ENCODE results near the gene CHRNA7. TPM values are rescaled to one million over a fixed set of nuclear protein-coding genes. Genes with fewer than 3 reads are reported as not detected.
A peak's percentile ranks its signal among the peaks of the same experiment; 100 is the strongest.

The CHRNA7 gene
- total and polyA plus RNA-seq, 4 donors: 4.4 to 15.6 (median 14.8) TPM

DNA sequence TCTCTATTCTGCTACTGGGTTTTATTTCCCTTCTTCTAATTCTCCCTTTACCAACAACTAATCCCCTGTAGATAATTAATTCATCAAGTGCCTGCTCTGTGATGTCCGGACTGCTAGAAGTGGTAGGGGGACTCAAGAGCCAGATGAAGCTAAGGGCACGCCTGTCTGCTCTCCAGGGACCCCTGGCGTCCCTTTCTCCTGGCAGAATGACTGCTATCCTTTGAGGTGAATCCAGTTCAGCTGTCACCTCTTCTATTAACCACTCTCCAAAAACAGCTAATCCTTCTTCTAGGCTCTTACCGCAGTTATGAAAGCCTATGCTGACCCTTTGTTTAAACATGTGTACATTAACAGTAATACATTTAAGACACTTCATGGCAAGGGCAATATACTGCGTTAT, 1.4 kb upstream of the CHRNA7 start:
- peaks cover 22% of the 10 kb centered on the region for H3K4me1 ChIP-seq (ENCODE audit: control insufficient read depth, insufficient read depth, low read length)
- H3K4me3 ChIP-seq (ENCODE audit: low read depth, low read length): peak overlapping the region; percentile 72
- no peaks in the 10 kb centered on the region for H3K36me3 ChIP-seq (ENCODE audit: control insufficient read depth, insufficient read depth, low read length)
- no peak overlapping the region for H3K27ac ChIP-seq (ENCODE audit: low read depth, low read length)
- 9% methylated on average over 5 of the region's 5 CpGs for WGBS (ENCODE audit: insufficient coverage)
- peaks cover 12% of the 10 kb centered on the region for H3K27me3 ChIP-seq (ENCODE audit: control insufficient read depth, insufficient read depth, low read length)
- no peaks in the 10 kb centered on the region for H3K9me3 ChIP-seq (ENCODE audit: control insufficient read depth, insufficient read depth, low read length)
- peak in 4 of 6 donors; percentile 0 to 66 (median 21) for DNase-seq (ENCODE audit: low read depth in 4 of 6, low spot score in 6 of 6)

DNA sequence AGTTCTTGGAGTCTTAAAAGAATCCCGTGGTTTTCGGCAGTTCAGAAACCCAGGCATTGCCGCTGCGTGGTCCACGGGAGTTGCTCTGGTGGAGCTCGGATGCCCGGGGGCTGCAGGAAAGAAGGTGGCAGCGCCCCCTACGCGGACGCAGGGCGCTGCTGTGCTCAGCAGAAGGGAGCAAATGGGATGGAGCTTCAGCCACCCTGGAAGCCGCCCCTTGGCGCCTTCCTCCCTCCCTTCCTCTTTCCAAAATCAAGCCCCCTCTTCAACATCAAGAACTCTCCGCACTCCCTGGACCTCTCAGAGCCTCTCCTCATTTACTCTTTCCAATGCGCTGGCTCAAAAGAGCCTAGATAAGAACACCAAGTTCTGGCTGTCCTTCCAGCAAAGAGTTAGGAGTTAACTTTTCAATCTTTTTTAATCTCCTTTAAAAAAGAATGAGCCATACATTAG, 880 bp upstream of the CHRNA7 start:
- Histone ChIP-seq H3K4me3 (ENCODE audit: low read depth, low read length) (peak overlapping the region; percentile 72), H3K4me1 (ENCODE audit: control insufficient read depth, insufficient read depth, low read length) (peaks cover 22% of the 10 kb centered on the region), H3K36me3 (ENCODE audit: control insufficient read depth, insufficient read depth, low read length) (no peaks in the 10 kb centered on the region), H3K9me3 (ENCODE audit: control insufficient read depth, insufficient read depth, low read length) (no peaks in the 10 kb centered on the region), H3K27me3 (ENCODE audit: control insufficient read depth, insufficient read depth, low read length) (peaks cover 12% of the 10 kb centered on the region), H3K27ac (ENCODE audit: low read depth, low read length) (peak overlapping the region; percentile 76)
- peak in 5 of 6 donors; percentile 24 to 89 (median 39) for DNase-seq (ENCODE audit: low read depth in 4 of 6, low spot score in 6 of 6)
- 0% methylated on average over 16 of the region's 16 CpGs for WGBS (ENCODE audit: insufficient coverage)

DNA sequence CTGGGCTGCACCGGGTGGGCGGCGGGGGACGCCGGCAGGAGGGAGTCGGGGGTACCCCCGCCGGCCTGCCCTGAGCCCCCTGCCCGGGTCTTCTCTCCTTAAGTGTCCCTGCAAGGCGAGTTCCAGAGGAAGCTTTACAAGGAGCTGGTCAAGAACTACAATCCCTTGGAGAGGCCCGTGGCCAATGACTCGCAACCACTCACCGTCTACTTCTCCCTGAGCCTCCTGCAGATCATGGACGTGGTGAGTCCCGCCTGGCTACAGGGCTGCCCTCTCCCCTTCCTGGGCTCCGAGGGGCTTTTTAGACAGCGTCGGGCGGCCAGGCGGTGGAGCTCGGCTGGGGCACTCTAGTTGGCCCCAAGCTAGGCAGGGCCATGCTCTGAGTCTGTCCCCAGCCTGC, 480 bp downstream of the CHRNA7 start:
- under 1% methylated on average over 21 of the region's 21 CpGs for WGBS (ENCODE audit: insufficient coverage)
- Histone ChIP-seq H3K4me3 (ENCODE audit: low read depth, low read length) (peak overlapping the region; percentile 43), H3K4me1 (ENCODE audit: control insufficient read depth, insufficient read depth, low read length) (peaks cover 22% of the 10 kb centered on the region), H3K36me3 (ENCODE audit: control insufficient read depth, insufficient read depth, low read length) (no peaks in the 10 kb centered on the region), H3K27me3 (ENCODE audit: control insufficient read depth, insufficient read depth, low read length) (peaks cover 12% of the 10 kb centered on the region), H3K9me3 (ENCODE audit: control insufficient read depth, insufficient read depth, low read length) (no peaks in the 10 kb centered on the region), H3K27ac (ENCODE audit: low read depth, low read length) (no peak overlapping the region)
- peak in 2 of 6 donors; percentile 1 to 49 for DNase-seq (ENCODE audit: low read depth in 4 of 6, low spot score in 6 of 6)

DNA sequence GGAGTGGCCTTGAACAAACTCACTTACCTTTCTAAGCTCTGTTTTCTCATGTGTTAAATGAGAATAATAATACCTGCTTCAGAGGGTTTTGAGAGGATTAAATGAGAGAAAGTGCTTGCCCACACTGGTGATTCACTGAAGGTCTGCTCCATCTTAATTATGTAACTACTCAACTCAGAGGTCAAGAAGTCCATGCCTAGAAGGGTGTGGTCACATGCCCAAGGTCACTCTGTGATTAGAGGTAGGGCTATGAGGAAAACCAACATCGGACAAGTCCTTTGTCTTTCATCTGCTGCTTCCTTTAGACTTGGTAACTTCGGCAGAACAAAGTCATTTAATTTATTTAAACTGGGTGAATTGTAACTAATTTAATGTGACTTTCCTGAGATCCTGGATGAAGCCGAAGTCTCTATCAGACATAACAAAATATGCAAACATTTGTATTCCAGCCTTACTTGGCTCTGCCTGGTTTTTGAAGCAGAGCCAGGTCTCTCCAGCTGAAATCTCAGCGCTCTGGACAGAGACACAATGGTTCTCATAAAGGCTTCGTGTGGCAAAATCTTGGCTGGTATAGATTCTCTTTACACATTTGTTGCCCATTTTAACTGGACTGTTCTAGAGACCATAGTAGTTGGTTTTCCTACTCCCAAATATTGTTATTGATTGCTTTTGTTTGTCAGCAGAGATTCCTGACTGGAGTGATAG, 3.0 kb downstream of the CHRNA7 start:
- WGBS (ENCODE audit: insufficient coverage): 55% methylated on average over 2 of the region's 5 CpGs
- Histone ChIP-seq H3K9me3 (ENCODE audit: control insufficient read depth, insufficient read depth, low read length) (no peaks in the 10 kb centered on the region), H3K27ac (ENCODE audit: low read depth, low read length) (no peak overlapping the region), H3K4me1 (ENCODE audit: control insufficient read depth, insufficient read depth, low read length) (peaks cover 22% of the 10 kb centered on the region), H3K36me3 (ENCODE audit: control insufficient read depth, insufficient read depth, low read length) (no peaks in the 10 kb centered on the region), H3K27me3 (ENCODE audit: control insufficient read depth, insufficient read depth, low read length) (peaks cover 9% of the 10 kb centered on the region), H3K4me3 (ENCODE audit: low read depth, low read length) (no peak overlapping the region)
- peak in 1 of 6 donors; percentile 30 for DNase-seq (ENCODE audit: low read depth in 4 of 6, low spot score in 6 of 6)

DNA sequence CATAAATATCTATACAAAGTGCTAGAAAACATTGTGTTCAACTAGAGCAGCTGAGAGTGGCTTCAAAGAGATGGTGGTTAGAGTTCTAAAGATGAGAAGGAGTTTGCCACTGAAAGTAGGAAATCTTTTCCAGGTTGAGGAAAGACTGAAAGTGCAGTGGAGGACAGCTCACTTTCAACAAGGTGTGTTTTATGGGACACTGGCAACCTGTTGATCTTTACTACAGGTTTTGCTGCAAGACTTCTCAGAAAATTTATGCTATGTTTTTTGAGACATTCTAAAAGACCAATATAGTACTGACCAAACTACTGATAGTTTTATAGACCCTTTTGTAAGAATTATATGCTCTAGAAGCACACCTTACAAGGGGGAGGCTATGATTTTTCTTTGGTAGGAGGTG, 3.8 kb downstream of the CHRNA7 start:
- Histone ChIP-seq H3K27me3 (ENCODE audit: control insufficient read depth, insufficient read depth, low read length) (peaks cover 7% of the 10 kb centered on the region), H3K36me3 (ENCODE audit: control insufficient read depth, insufficient read depth, low read length) (no peaks in the 10 kb centered on the region), H3K9me3 (ENCODE audit: control insufficient read depth, insufficient read depth, low read length) (no peaks in the 10 kb centered on the region), H3K4me3 (ENCODE audit: low read depth, low read length) (no peak overlapping the region), H3K4me1 (ENCODE audit: control insufficient read depth, insufficient read depth, low read length) (peaks cover 19% of the 10 kb centered on the region), H3K27ac (ENCODE audit: low read depth, low read length) (no peak overlapping the region)
- no peak for DNase-seq (ENCODE audit: low read depth in 4 of 6, low spot score in 6 of 6)

DNA sequence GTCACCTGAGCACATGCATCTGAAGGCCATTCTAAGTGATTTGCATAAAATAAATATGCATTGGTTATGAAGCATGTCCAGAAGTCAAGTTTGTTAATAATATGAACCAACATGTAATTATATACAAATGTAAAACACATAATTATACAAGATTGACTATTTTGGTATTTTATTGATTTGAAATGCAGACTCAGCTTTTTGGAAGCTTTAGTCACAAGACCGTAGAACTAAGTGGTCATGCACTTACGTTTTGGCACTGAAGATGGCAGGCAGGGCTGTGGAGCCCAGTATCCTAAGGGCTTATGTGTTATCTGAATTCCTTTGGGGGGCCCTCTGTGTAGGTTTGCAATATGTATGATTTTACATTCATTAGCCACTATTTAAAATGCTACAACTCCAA, 5.0 kb downstream of the CHRNA7 start:
- H3K36me3 ChIP-seq (ENCODE audit: control insufficient read depth, insufficient read depth, low read length): no peaks in the 10 kb centered on the region
- WGBS (ENCODE audit: insufficient coverage): 79% methylated on average over 2 of the region's 2 CpGs
- DNase-seq (ENCODE audit: low read depth in 4 of 6, low spot score in 6 of 6): no peak
- peaks cover 9% of the 10 kb centered on the region for H3K4me1 ChIP-seq (ENCODE audit: control insufficient read depth, insufficient read depth, low read length)
- H3K9me3 ChIP-seq (ENCODE audit: control insufficient read depth, insufficient read depth, low read length): no peaks in the 10 kb centered on the region
- no peak overlapping the region for H3K4me3 ChIP-seq (ENCODE audit: low read depth, low read length)
- H3K27me3 ChIP-seq (ENCODE audit: control insufficient read depth, insufficient read depth, low read length): peaks cover 7% of the 10 kb centered on the region
- H3K27ac ChIP-seq (ENCODE audit: low read depth, low read length): no peak overlapping the region

DNA sequence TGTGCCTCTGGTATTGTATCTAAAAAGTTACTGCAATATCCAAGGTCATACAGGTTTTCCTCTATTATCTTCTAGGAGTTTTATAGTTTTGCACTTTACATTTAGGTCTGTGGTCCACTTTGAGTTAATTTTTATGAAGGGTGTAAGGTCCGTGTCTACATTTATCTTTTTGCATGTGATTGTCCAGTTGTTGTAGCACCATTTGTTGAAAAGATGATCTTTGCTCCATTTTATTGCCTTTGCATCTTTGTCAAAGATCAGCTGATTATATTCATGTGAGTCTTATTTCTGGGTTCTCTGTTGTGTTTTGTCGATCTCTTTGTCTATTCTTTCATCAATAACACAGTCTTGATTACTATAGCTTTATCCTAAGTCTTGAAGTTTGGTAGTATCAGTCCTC, 6.7 kb downstream of the CHRNA7 start:
- no CpG with 5 or more reads among the region's 2 CpGs for WGBS (ENCODE audit: insufficient coverage)

DNA sequence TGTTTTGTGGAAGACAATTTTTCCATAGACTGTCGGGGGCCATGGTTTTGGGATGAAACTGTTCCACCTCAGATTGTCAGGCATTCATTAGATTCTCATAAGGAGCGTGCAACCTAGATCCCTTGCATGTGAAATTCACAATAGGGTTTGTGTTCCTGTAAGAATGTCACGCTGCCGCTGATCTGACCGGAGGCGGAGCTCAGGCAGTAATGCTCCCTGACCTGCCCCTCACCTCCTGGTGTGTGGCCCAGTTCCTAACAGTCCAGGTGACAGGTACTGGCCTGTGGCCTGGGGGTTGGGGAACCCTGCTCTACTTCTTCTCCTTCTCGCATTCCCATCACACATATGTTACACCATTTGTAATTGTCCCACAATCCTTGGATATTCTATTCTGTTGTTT, 11.0 kb downstream of the CHRNA7 start:
- Histone ChIP-seq H3K4me3 (ENCODE audit: low read depth, low read length) (no peak overlapping the region), H3K27ac (ENCODE audit: low read depth, low read length) (no peak overlapping the region), H3K27me3 (ENCODE audit: control insufficient read depth, insufficient read depth, low read length) (no peaks in the 10 kb centered on the region), H3K36me3 (ENCODE audit: control insufficient read depth, insufficient read depth, low read length) (no peaks in the 10 kb centered on the region), H3K4me1 (ENCODE audit: control insufficient read depth, insufficient read depth, low read length) (no peaks in the 10 kb centered on the region), H3K9me3 (ENCODE audit: control insufficient read depth, insufficient read depth, low read length) (no peaks in the 10 kb centered on the region)
- 71% methylated on average over 5 of the region's 7 CpGs for WGBS (ENCODE audit: insufficient coverage)
- no peak for DNase-seq (ENCODE audit: low read depth in 4 of 6, low spot score in 6 of 6)

More for the DNA sequence above, 6.7 kb downstream of the CHRNA7 start:
- H3K27me3 ChIP-seq (ENCODE audit: control insufficient read depth, insufficient read depth, low read length): peaks cover 3% of the 10 kb centered on the region
- no peak overlapping the region for H3K27ac ChIP-seq (ENCODE audit: low read depth, low read length)
- H3K4me3 ChIP-seq (ENCODE audit: low read depth, low read length): no peak overlapping the region
- H3K36me3 ChIP-seq (ENCODE audit: control insufficient read depth, insufficient read depth, low read length): no peaks in the 10 kb centered on the region
- no peaks in the 10 kb centered on the region for H3K9me3 ChIP-seq (ENCODE audit: control insufficient read depth, insufficient read depth, low read length)
- no peak for DNase-seq (ENCODE audit: low read depth in 4 of 6, low spot score in 6 of 6)
- H3K4me1 ChIP-seq (ENCODE audit: control insufficient read depth, insufficient read depth, low read length): no peaks in the 10 kb centered on the region

DNA sequence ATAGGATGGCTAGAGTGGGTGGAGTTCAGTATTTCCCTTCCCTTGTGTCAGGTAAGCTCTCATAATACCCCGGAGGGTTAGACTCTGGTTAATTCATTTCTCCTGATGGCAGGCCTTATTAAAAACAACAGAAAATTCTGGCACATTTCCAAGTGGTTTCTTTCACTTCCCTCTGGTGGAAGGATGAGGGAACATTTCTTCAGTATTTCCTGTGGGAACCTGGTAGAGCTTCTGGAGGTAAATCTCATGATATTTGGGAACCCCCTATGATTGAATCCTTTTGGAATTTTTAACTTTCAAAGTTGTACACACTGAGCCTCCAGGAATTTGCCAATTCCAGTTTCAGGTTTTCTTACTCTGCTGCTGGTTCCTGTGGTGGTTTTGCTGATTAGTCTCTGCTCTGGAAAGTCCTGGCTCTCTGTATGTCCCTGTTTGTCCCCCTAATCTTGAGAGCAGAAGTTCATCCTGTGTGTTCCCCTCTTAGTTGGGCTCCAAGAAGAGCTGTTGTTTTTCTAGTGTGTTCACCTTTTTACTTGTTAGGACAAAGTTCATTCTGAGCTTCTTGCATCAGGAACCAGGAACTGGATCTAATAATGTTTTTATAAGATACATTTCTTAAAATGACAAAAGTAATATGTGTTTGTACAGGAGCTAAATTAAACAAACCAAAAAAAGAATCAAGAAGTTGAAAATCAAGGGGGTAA, 12.1 kb downstream of the CHRNA7 start:
- peak in 1 of 6 donors; percentile 19 for DNase-seq (ENCODE audit: low read depth in 4 of 6, low spot score in 6 of 6)
- Histone ChIP-seq H3K4me1 (ENCODE audit: control insufficient read depth, insufficient read depth, low read length) (no peaks in the 10 kb centered on the region), H3K27ac (ENCODE audit: low read depth, low read length) (no peak overlapping the region), H3K36me3 (ENCODE audit: control insufficient read depth, insufficient read depth, low read length) (no peaks in the 10 kb centered on the region), H3K4me3 (ENCODE audit: low read depth, low read length) (no peak overlapping the region), H3K27me3 (ENCODE audit: control insufficient read depth, insufficient read depth, low read length) (no peaks in the 10 kb centered on the region), H3K9me3 (ENCODE audit: control insufficient read depth, insufficient read depth, low read length) (no peaks in the 10 kb centered on the region)
- WGBS (ENCODE audit: insufficient coverage): no CpG with 5 or more reads among the region's 1 CpG

DNA sequence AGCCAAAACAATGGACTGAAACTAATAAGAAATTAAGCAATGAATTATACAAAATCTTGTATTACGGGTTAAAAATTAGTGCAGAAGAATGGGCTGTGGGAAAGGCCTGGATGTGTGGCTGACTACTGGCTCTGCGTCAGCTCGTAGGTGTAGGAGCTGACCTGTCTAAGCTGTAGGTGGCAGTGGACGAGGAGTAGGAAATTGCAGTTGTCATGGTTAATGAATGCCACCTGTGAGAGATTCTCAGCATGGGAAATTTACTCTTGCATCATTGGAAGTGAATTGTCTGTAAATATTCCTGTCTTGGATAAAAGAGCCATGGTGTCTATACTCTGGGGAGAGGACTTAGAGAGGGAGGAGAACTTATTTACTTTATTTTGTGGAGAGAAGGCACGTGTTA, 23.4 kb downstream of the CHRNA7 start:
- no peaks in the 10 kb centered on the region for H3K9me3 ChIP-seq (ENCODE audit: control insufficient read depth, insufficient read depth, low read length)
- H3K4me3 ChIP-seq (ENCODE audit: low read depth, low read length): no peak overlapping the region
- no peaks in the 10 kb centered on the region for H3K27me3 ChIP-seq (ENCODE audit: control insufficient read depth, insufficient read depth, low read length)
- no peak for DNase-seq (ENCODE audit: low read depth in 4 of 6, low spot score in 6 of 6)
- H3K27ac ChIP-seq (ENCODE audit: low read depth, low read length): no peak overlapping the region
- 66% methylated on average over 3 of the region's 5 CpGs for WGBS (ENCODE audit: insufficient coverage)
- H3K4me1 ChIP-seq (ENCODE audit: control insufficient read depth, insufficient read depth, low read length): no peaks in the 10 kb centered on the region
- no peaks in the 10 kb centered on the region for H3K36me3 ChIP-seq (ENCODE audit: control insufficient read depth, insufficient read depth, low read length)

Data from spinal cord (tissue), 10 donors.